HEK293 (cell line): ENCODE data around the gene TCF15.

Experiments
- HOXA7 ChIP-seq: sonication (generic); formaldehyde crosslinking; IDR thresholded peaks from 2 replicates; pipeline ENCODE4 v1.8.1; 2022; ENCODE audit warnings: missing genetic modification reagents, borderline replicate concordance
- KLF10 ChIP-seq: fragments of 450-650 bp; IDR thresholded peaks from 2 replicates; pipeline ENCODE4 v1.5.1; 2018; ENCODE audit warnings: missing biosample characterization, mild to moderate bottlenecking, missing genetic modification characterization
- ZNF10 ChIP-seq: fragments of 450-650 bp; formaldehyde crosslinking; IDR thresholded peaks from 2 replicates; pipeline ENCODE4 v1.5.1; 2017; ENCODE audit warnings: missing biosample characterization, missing genetic modification characterization
- ZNF274 ChIP-seq, 2 experiments: fragments of 200-500 bp in 1 of 2; fragments of 450-650 bp in 1 of 2; sonication (Bioruptor generic) in 1 of 2; formaldehyde crosslinking in 1 of 2; IDR thresholded peaks; 2 replicates each; pipeline versions ENCODE4 v1.5.1 to v1.6.1; 2014 to 2016; ENCODE audit warnings: borderline replicate concordance in 1 of 2, inconsistent platforms in 1 of 2, low read length in 1 of 2, missing biosample characterization in 1 of 2, missing genetic modification characterization in 1 of 2
- ZNF571 ChIP-seq: fragments of 450-650 bp; formaldehyde crosslinking; IDR thresholded peaks from 2 replicates; pipeline ENCODE4 v1.5.0; 2017; ENCODE audit warnings: missing biosample characterization, missing genetic modification characterization
- ZNF777 ChIP-seq: fragments of 450-650 bp; formaldehyde crosslinking; IDR thresholded peaks from 2 replicates; pipeline ENCODE4 v1.5.1; 2017; ENCODE audit warnings: missing biosample characterization, missing genetic modification characterization, borderline replicate concordance
- TF ChIP-seq, protein P1 (sequence below): fragments of 450-650 bp; formaldehyde crosslinking; IDR thresholded peaks from 2 replicates; pipeline ENCODE4 v1.5.1; 2016; ENCODE audit warnings: missing biosample characterization, missing genetic modification characterization
- TF ChIP-seq, protein P2 (sequence below): fragments of 450-650 bp; formaldehyde crosslinking; IDR thresholded peaks from 2 replicates; pipeline ENCODE4 v1.5.1; 2016; ENCODE audit warnings: missing biosample characterization, missing genetic modification characterization

GRCh38 chr20:608970-609369, 1.1 kb downstream of the TCF15 start:
- TF ChIP-seq, protein P1, sequence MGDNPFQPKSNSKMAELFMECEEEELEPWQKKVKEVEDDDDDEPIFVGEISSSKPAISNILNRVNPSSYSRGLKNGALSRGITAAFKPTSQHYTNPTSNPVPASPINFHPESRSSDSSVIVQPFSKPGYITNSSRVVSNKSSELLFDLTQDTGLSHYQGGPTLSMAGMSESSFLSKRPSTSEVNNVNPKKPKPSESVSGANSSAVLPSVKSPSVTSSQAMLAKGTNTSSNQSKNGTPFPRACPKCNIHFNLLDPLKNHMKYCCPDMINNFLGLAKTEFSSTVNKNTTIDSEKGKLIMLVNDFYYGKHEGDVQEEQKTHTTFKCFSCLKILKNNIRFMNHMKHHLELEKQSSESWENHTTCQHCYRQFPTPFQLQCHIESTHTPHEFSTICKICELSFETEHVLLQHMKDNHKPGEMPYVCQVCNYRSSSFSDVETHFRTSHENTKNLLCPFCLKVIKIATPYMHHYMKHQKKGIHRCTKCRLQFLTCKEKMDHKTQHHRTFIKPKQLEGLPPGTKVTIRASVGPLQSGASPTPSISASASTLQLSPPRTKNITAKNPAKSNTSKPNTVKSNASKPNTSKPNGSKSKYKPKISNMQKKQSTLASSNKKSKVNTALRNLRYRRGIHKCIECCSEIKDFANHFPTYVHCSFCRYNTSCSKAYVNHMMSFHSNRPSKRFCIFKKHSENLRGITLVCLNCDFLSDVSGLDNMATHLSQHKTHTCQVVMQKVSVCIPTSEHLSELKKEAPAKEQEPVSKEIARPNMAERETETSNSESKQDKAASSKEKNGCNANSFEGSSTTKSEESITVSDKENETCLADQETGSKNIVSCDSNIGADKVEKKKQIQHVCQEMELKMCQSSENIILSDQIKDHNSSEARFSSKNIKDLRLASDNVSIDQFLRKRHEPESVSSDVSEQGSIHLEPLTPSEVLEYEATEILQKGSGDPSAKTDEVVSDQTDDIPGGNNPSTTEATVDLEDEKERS (tag by site-specific recombination): no peak
- TF ChIP-seq ZNF777 (tag by site-specific recombination): no peak
- TF ChIP-seq, protein P2, sequence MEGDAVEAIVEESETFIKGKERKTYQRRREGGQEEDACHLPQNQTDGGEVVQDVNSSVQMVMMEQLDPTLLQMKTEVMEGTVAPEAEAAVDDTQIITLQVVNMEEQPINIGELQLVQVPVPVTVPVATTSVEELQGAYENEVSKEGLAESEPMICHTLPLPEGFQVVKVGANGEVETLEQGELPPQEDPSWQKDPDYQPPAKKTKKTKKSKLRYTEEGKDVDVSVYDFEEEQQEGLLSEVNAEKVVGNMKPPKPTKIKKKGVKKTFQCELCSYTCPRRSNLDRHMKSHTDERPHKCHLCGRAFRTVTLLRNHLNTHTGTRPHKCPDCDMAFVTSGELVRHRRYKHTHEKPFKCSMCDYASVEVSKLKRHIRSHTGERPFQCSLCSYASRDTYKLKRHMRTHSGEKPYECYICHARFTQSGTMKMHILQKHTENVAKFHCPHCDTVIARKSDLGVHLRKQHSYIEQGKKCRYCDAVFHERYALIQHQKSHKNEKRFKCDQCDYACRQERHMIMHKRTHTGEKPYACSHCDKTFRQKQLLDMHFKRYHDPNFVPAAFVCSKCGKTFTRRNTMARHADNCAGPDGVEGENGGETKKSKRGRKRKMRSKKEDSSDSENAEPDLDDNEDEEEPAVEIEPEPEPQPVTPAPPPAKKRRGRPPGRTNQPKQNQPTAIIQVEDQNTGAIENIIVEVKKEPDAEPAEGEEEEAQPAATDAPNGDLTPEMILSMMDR (tag by site-specific recombination): no peak
- TF ChIP-seq ZNF571 (tag by site-specific recombination): no peak
- no peak for TF ChIP-seq HOXA7 (CRISPR knock-in tag)
- TF ChIP-seq KLF10 (tag by site-specific recombination): no peak
- TF ChIP-seq ZNF274 (IDR thresholded peaks at IDR 0.05; ENCODE audit: low read length): no peak
- no peak for TF ChIP-seq ZNF274 (tag by site-specific recombination; IDR thresholded peaks at IDR 0.05; ENCODE audit: borderline replicate concordance)
- TF ChIP-seq ZNF10 (tag by site-specific recombination): no peak
